Measurements from ENCODE around the gene COL9A2.

The COL9A2 gene

GRCh38 chr1:40256401-40257084 lies 60.5 kb downstream of the COL9A2 start:
- no peak for DNase-seq

- no peak for DNase-seq
Measured at GRCh38 chr1:40255231-40255630, 61.9 kb downstream of the COL9A2 start.

- peak; percentile 48 for DNase-seq
Measured at GRCh38 chr1:40252601-40253000, 64.5 kb downstream of the COL9A2 start.

GRCh38 chr1:40251456-40251855 lies 65.6 kb downstream of the COL9A2 start:
- no peak for DNase-seq
